Activated CD4-positive, CD25-positive, alpha-beta regulatory T cell treated with anti-CD3 and anti-CD28 coated beads, Interleukin-2, amount 50 U/mL, for 24 hours (primary cell): ENCODE results near the gene NFE2L1.
"Not testable (repeated sequence)": the region's sequence is repeated elsewhere in the genome, so short reads cannot be mapped to it uniquely, and the experiment has no call there.

ENCODE experiments used
- ATAC-seq, 2 donors: fragments of 150-1000 bp; cut with Tn5 transposase; one replicate each; pipeline ENCODE4 v1.10.0; 2021; ENCODE audit warnings: mild to moderate bottlenecking in 1 of 2, moderate library complexity in 1 of 2

NFE2L1 gene

DNA sequence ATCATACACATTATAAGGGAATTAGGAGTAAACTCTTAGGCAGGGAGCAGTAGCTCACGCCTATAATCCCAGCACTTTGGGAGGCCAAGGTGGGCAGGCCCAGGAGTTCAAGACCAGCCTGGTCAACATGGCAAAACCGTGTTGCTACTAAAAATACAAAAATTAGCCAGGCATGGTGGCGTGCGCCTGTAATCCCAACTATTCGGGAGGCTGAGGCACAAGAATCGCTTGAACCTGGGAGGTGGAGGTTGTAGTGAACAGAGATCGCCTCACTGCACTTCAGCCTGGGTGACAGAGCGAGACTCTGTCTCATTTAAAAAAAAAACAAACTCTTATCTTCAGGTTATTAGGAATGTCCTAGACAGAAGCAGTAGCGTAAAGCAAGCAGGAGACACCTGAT is 24.7 kb downstream of the NFE2L1 start:
- not testable (repeated sequence) for ATAC-seq

DNA sequence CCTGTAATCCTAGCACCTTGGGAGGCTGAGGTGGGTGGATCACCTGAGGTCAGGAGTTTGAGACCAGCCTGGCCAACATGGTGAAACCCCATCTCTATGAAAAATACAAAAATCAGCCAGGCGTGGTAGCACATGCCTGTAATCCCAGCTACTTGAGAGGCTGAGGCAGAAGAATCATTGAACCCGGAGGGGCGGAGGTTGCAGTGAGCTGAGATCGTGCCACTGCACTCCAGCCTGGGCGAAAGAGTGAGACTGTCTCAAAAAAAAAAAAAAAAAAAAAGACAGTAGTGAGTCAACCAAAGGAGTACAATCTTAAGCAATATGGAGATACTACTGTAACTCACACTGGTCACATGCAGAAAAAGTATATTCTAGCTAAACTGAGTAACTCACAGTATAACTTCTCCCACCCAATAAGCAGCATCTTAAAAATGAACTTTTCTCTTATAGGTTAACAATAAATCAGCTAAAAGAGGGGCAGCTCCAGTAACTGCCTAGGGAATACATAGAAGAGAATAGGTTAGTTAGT is 25.5 kb downstream of the NFE2L1 start:
- not testable (repeated sequence) for ATAC-seq

DNA sequence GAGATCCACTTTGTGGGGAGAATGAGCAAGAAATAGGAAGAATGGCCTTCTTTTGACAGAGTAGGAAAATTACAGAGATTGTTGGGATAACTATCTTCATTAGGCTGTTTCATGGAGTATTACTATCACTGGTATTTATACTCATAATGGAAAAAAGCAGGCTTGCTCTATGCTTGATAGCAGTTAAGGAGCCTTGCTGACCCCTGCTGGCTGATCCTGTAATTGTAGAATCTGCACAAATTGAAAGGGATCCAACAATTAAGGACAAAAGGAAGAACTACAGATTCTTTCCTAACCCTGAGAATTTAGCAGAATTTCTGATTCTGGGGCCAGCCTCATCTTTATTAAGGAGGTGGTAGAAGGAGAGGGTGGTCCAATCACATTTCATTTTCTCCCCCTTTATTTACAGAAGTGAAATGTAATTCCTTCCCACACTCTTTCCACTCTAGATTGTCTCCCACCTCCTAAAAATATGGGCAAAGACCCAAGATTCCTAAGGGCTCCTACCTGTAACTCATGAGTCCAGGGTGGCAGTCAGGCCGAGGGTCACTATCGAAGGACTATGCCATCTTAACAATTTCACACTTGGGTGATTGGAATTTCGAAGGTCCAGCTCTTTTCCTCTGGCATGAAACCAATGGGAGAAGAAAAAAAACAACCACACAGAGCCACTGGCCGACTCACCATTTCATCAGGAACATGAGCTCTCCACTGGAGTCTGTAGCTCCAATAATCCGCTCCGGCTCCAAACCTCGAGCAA is 26.3 kb downstream of the NFE2L1 start:
- peak; percentile 68 to 72 for ATAC-seq

DNA sequence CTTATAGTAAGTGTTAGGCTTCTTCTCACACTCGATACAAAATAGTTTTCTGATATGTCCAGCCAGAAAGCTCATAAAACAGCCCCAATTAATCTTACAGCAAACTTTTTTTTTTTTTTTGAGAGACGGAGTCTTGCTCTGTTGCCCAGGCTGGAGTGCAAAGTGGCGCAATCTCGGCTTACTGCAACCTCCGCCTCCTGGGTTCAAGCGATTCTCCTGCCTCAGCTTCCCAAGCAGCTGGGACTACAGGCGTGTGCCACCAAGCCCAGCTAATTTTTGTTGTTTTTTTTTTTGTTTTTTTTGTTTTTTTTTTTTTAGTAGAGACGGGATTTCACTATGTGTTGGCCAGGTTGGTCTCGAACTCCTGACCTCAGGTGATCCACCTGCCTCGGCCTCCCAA is 29.0 kb downstream of the NFE2L1 start:
- ATAC-seq, result not testable (repeated sequence)

DNA sequence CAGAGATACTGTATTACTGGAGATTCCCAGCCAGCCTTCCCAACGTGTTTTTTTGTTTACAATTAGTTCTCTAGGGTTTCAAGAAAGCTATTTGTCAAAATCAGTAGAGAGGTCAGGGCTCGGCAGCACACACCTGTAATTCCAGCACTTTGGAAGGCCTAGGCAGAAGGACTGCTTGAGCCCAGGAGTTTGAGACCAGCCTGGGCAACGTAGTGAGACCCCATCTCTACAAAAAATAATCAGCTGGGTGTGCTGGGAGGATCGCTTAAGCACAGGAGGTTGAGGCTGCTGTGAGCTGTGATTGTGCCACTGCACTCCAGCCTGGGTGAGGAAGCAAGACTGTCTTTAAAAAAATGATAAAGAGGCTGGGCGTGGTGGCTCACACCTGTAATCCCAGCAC is 33.7 kb downstream of the NFE2L1 start:
- no peak for ATAC-seq

DNA sequence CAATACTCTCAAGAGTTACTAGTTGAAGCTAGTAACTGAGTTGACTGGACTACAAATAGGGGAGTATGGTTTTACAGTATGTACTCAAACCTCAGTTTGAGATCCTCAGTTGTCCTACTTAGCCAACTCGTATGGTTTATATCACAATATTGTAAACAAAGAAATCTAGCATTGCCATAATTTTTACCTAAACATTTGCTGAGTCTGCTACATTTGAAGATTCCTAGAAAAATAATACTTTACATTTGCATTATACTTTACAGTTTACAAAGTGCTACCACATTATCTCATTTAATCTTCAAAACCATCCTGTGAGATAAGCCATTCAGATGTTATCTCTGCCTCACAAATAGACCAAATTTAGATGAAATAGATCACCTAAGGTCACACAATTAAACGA is 36.8 kb downstream of the NFE2L1 start:
- ATAC-seq, result no peak

DNA sequence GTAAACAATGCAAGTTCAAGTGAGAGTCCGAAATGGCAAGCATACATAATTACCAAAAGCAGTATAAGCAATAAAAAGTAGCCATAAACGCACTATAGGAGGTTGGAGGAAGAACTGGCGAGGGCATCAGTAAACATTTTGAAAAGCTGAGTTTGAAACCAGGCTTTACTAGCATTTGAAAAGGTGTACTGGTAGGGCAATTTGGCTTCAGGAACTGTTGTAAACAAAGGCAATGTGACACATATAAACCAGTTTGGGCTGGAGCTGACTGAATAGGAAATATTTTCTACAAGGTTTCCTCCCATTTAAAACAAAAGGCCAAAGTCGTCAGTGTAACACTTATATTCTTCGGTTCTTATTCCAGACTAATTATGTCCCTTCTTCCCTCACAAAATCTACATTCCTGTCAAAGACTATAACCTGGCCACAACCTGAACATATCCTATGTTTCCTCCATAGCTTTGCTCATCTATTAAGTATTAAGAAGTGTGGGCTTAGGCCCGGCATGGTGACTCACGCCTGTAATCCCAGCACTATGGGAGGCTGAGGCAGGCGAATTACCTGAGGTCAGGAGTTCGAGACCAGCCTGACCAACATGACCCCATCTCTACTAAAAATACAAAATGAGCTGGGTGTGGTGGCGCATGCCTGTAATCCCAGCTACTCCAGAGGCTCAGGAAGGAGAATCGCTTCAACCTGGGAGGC is 45.3 kb downstream of the NFE2L1 start:
- no peak for ATAC-seq

DNA sequence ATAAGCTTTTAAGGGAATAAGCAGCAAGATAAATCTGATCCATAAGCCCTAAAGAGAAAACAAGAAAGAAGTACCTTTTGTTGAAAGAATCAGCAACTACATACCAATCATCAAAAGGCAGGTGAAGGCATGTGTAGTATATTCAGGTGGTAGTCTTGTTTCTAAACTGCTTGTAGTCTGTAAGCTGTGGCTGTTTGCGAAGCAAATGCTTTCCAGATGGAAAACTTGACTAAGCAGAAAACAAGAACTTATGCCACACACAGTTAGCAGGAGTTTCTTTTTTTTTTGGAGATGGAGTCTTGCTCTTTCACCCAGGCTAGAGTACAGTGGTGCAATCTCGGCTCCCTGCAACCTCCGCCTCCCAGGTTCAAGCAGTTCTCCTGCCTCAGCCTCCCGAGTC is 47.5 kb downstream of the NFE2L1 start:
- no peak for ATAC-seq

DNA sequence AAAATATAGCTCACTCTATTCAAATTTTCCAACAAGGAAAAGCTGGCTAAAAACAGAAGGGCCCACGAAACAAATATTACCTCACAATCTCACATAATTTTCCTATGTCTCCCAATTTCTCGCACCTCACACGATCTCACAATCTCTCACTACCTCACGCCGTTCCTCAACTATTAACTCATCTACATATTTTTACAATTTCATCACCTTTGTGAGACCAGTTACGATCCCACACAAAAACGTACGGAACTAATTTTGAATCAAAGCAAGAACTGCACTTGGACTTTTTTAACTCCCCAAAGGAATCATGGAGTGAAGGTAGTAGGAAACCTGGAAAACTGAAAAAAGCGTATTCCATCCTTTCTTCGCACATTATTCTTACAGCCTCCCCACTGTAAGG is 52.0 kb downstream of the NFE2L1 start:
- ATAC-seq, result no peak

DNA sequence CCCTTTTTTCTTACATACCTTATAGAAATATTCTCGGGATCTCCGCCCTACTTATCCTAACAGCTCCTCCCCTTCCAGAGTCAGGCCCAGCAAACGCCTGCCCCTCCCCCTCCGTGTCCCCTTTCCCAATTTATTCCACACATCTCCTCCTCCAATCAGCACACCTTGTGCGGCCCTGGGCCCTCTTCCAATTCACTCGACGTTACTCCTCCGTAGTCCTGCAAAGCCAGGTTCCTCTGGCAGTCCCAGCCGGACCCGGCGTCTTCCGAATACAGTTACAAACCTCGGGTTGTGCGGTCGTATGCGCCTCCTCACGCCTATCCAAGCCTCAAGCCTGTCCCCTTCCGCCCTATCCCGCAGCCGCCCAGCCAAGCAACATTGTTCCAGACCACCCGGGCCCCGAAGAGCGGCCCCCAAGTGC is 52.4 kb downstream of the NFE2L1 start:
- ATAC-seq, result no peak

DNA sequence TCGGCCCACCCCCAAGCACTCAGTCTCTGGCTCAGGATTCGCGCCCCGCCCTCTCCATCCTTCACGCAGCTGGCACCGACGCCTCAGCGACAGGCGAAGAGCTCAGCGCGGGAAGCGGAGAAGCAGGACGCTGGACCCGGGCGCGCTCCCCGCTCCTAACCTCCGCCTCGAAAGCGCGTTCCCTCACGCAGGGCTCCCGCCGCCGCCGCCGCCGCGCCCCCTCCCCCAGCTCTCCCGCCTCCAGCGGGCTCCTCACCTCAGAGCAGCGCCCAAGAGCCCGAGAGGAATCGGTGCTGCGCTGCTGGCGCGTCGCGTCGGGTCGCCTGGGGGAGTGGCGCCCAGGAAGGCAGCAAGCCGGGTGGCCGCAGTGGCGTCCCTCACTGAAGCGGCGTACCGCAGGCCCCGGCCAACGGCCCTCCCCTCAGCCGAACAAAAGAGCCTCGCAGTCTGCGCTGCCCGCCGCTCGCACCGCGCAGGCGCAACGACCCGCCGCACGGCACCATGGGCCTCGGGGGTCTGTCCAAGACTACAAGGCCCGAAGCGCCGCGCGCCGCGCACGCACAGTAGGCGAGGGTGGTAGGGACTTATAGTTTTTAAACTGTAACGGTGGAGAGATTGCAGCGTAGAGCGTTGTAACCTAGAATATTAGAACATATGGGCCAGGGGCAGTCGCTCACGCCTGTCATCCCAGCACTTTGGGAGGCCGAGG is 53.0 kb downstream of the NFE2L1 start, which contains the start of gene CBX1:
Gene CBX1, minus strand, starts transcription at position 467 of the 709 bp plus-strand sequence. CDS start 24,474 bp downstream, outside the sequence.
- ATAC-seq, result peak; percentile 98

DNA sequence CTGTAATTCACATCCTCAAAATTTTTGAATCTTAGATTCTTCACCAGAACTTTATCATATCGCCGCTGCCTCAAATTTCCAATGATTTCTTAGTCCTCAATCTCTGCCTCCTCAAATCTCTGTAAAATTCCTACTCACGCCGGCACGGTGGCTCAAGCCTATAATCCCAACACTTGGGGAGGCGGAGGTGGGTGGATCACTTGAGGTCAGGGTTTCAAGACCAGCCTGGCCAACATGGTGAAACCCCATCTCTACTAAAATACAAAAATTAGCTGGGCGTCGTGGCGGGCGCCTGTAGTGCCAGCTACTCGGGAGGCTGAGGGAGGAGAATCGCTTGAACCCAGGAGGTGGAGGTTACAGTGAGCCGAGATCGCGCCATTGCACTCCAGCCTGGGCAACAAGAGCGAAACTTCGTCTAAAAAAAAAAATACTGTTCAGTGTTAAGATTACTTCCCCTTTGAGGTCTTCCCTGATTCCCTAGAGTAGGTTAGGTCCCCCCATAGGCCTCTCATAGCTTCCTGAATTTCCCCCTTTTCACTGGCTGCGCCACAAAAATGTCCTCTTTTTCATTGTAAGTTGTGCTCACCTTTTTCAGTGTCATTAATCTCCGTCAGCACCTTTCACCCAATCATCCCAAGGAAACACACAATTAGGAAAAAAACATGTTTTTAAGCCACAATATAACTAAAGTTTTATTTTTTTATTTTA is 54.0 kb downstream of the NFE2L1 start:
- no peak for ATAC-seq

DNA sequence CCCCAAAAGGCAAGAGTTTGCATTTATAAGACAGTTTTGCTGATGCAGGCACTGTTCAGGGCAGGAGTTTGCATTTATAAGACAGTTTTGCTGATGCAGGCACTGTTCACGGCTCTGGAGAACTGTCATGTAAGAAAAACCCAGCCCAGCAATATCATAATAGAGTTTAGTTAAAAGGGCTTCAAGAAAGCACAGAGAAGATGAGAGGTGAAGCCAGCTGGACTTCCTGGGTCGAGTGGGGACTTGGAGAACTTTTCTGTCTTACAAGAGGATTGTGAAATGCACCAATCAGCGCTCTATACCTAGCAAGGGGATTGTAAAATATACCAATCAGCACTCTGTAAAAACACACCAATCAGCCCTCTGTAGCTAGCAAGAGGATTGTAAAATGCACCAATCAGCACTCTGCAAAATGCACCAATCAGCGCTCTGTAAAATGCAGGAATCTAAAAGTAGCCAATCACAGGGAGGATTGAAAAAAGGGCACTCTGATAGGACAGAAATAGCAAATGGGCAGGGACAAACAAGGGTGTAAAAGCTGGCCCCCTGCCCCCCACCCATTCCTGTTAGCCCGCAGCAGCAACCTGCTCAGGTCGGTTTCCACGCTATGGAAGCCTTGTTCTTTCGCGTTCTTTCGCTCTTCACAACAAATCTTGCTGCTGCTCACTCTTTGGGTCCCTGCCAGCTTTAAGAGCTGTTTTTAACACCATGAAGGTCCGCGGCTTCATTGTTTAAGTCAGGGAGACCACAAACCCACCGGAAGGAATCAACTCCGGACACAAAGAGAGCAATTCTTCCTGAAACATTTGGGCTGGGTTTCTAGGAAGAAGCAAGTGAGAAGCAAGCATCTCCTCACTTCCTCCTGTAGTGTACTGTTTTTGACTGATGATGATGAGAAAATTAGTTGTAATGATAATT is 54.9 kb downstream of the NFE2L1 start:
- ATAC-seq, result no peak

DNA sequence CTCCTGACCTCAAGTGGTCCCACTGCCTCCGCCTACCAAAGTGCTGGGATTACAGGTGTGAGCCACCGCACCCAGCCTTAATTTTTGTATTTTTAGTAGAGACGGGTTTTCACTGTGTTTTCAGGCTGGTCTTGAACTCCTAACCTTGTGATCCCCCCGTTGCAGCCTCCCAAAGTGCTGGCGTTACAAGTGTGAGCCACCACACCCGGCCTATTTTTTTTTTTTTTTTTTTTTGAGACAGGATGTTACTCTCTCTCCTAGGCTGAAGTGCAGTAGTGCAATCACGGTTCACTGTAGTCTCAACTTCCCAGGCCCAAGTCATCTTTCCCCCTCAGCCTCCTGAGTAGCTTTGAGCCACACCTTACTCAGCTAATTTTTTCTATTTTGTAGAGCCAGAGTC is 56.3 kb downstream of the NFE2L1 start:
- ATAC-seq, result no peak

DNA sequence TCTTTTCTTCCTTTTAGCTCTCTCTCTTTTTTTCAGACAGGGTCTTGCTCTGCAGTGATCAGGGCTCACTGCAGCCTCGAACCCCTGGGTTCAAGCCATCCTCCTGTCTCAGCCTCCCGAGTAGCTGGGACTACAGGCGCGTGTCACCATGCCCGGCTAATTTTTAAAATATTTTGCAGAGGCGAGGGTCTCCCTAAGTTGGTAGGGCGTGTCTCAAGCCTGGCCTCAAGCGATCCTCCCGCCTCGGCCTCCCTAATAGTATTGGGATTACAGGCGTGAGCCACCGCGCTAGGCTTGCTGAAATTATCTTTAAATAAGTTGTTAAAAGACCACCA is 58.6 kb downstream of the NFE2L1 start:
- ATAC-seq, result no peak

DNA sequence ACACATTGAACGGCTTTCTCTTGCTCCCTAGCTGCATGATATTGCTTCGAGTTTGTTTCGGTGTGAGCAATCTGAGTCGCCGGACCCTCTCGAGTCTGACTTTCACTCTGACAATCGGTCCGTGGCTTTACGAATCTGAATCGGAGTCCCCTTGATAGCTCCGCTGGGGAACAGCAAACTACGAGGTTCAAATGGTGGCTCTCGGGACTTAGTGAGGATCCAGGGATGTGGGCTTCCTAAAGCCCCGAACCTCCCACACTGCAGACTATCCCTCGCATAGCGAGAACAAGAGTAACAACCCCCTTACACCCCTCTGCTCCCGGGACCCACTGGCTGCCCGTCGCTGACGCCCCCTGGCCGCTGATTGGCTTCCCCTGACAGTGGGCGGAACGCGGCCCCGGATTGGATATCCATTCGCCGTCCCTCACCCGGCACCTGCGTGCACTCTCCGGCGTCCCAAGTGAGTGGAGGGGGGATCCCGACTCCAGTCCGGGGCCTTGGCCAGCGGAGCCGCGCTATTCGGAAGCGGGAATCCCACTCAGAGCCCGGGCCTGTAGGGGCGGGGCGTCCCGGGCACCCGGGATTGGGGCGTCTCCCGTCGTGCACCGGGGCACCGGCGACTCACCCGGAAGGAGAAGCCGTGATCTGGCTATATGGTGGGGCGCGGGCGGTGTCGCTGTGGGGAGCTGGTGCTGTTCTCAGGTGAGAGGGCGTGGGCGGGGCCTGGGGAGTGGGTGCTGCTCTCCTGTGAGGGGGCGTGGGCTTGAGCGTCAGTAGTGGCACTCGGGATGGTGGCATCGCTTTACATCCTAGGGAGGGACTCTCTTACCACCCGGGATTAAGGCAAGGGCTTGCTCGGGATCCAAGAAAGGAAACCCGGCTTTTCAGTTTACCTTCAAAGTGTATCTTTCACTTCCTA is 59.2 kb downstream of the NFE2L1 start, which contains the start of gene SNX11:
Gene SNX11, plus strand, starts transcription at position 630 of the 919 bp plus-strand sequence. CDS start 4,278 bp downstream, outside the sequence.
- ATAC-seq, result peak; percentile 91 to 92

DNA sequence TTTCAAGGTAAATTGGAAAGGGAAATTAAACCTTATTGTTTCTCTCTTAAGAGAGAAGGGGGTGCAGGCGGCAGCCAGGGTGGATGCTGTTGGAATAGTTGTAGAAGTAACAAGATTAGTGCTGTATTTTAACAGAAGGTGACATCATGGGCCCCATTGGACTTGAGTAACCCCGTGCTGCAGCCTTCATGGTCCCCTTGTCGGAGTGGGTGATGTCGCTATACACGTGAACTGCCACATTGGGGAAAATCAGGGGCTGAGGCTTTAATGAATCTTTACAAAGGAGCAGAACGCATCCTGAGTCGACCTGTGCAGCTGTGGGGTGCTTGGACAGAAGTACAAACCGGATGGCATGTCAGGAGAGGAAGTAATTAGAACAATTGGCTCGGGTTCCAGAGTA is 62.6 kb downstream of the NFE2L1 start:
- no peak for ATAC-seq
